ENCODE measurements around the gene CD300LF. TPM values are rescaled to one million over a fixed set of nuclear protein-coding genes. Genes with fewer than 3 reads are reported as not detected.

CD300LF gene
- total RNA-seq, 4 donors from 2014 or later: not detected

DNA sequence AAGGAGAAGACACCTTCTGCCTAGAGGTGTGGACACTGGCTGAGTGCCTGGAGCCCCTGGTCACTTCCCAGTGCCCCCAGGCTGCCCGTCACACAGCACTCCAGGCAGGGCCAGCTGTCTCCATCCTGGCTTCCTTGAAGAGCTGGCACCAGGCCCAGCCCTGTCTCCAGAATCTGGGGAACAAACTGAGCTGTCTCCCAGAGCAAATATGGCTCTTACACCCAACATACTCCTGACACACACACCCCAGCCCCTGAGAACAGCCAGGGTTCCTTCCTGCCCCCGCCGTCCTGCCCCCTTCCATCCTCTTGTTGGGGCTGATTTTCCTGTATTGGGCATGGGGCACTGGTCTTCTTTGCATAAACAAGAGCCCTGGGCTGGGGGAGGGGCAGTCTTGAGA lies 44.8 kb upstream of the CD300LF start:
- intact Hi-C loops (cut with DNase I; ENCODE audit: low total_unique reads): loop anchor here (10.0 kb wide), 1 partner anchor 193 kb away; the partner anchor contains the start of gene CD300H
- no peak overlapping the region for H3K27ac ChIP-seq

GRCh38 chr17:74756891-74757290 lies 44.2 kb upstream of the CD300LF start:
- H3K27me3 ChIP-seq: no peaks in the 10 kb centered on the region
- no peaks in the 10 kb centered on the region for H3K36me3 ChIP-seq
- in situ Hi-C loops (cut with MboI; ENCODE audit: low sequenced_read_pairs in 4 of 4): no loop called here
- ATAC-seq (no peak), DNase-seq (no peak)
- no peaks in the 10 kb centered on the region for H3K9me3 ChIP-seq
- H3K4me3 ChIP-seq: no peak overlapping the region
- no peak overlapping the region for H3K27ac ChIP-seq
- H3K4me1 ChIP-seq: peaks cover 9 to 16% of the 10 kb centered on the region in 2 donors
- intact Hi-C loops (cut with DNase I; ENCODE audit: low total_unique reads): loop anchor here (10.0 kb wide), 1 partner anchor 192 kb away; the partner anchor contains the start of gene CD300H
- TF ChIP-seq CTCF (IDR thresholded peaks at IDR 0.05 in 4 of 5, conservative IDR thresholded peaks at IDR 0.05 in 1 of 5) (no peak), POLR2A (IDR thresholded peaks at IDR 0.05) (no peak)

More for the DNA sequence above, 44.8 kb upstream of the CD300LF start:
- in situ Hi-C loops (cut with MboI; ENCODE audit: low sequenced_read_pairs in 4 of 4): no loop called here
- no peak for ATAC-seq
- Histone ChIP-seq H3K36me3 (no peaks in the 10 kb centered on the region), H3K4me3 (no peak overlapping the region), H3K27me3 (no peaks in the 10 kb centered on the region), H3K4me1 (peaks cover 9 to 16% of the 10 kb centered on the region in 2 donors), H3K9me3 (no peaks in the 10 kb centered on the region)
- no peak for DNase-seq
- TF ChIP-seq POLR2A (IDR thresholded peaks at IDR 0.05) (no peak), CTCF (IDR thresholded peaks at IDR 0.05 in 4 of 5, conservative IDR thresholded peaks at IDR 0.05 in 1 of 5) (no peak)

DNA sequence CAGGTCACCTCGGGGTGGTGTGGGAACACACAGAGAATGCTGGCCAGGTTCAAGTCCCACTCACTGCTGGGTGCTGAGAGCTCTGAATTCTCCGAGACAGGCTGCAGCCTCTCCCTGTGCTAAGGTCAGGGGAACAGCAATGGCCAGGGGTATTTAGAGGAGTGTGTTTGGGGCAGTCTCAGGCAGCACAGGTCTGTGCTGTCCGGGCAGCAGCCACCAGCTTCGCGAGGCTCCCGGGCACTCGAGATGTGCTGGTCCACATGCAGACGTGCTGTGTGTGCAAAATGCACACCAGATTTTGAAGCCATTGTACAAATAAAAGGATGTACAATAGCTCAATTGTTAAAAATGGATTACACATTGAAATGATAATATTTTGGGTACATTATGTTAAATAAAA lies 42.8 kb upstream of the CD300LF start:
- TF ChIP-seq POLR2A (IDR thresholded peaks at IDR 0.05) (no peak), CTCF (IDR thresholded peaks at IDR 0.05 in 4 of 5, conservative IDR thresholded peaks at IDR 0.05 in 1 of 5) (no peak)
- ATAC-seq: no peak
- no peaks in the 10 kb centered on the region for H3K36me3 ChIP-seq
- no peaks in the 10 kb centered on the region for H3K9me3 ChIP-seq
- DNase-seq: no peak
- H3K27me3 ChIP-seq: no peaks in the 10 kb centered on the region
- intact Hi-C loops (cut with DNase I; ENCODE audit: low total_unique reads): loop anchor here (10.0 kb wide), 1 partner anchor 191 kb away; the partner anchor contains the start of gene CD300H
- peaks cover 9 to 15% of the 10 kb centered on the region in 2 donors for H3K4me1 ChIP-seq
- no peak overlapping the region for H3K27ac ChIP-seq
- in situ Hi-C loops (cut with MboI; ENCODE audit: low sequenced_read_pairs in 4 of 4): no loop called here
- H3K4me3 ChIP-seq: no peak overlapping the region

- Histone ChIP-seq H3K4me1 (peaks cover 12 to 15% of the 10 kb centered on the region in 2 donors), H3K4me3 (no peak overlapping the region), H3K27me3 (no peaks in the 10 kb centered on the region), H3K9me3 (no peaks in the 10 kb centered on the region), H3K36me3 (no peaks in the 10 kb centered on the region), H3K27ac (no peak overlapping the region)
- ATAC-seq (no peak), DNase-seq (no peak)
- TF ChIP-seq POLR2A (IDR thresholded peaks at IDR 0.05): no peak
- no peak for TF ChIP-seq CTCF (IDR thresholded peaks at IDR 0.05 in 4 of 5, conservative IDR thresholded peaks at IDR 0.05 in 1 of 5)
- in situ Hi-C loops (cut with MboI; ENCODE audit: low sequenced_read_pairs in 4 of 4): no loop called here
- intact Hi-C loops (cut with DNase I; ENCODE audit: low total_unique reads): loop anchor here (10.0 kb wide), 1 partner anchor 190 kb away; the partner anchor contains the start of gene CD300H
Observed at GRCh38 chr17:74754832-74755231, 42.1 kb upstream of the CD300LF start.

Measured in gastrocnemius medialis (tissue), 4 donors.